WTC11 (cell line): Measurements from ENCODE around the gene TMEM30A. TPM values are rescaled to one million over a fixed set of nuclear protein-coding genes. Genes with fewer than 3 reads are reported as not detected.

ENCODE experiments used
- ATAC-seq: fragments of 200-7000 bp; cut with Tn5 transposase; 2 replicates; pipeline ENCODE4 v1.10.0; 2021; ENCODE audit warnings: mild to moderate bottlenecking, moderate library complexity
- CTCF ChIA-PET: fragments of 300-600 bp; sonication (Branson Sonifier 250); formaldehyde crosslinking; loops from one replicate; lab custom pipeline; 2021; ENCODE audit warnings: antibody characterized with exemption; lab: Charles Lee
- POLR2A ChIA-PET: fragments of 350-600 bp; sonication (Branson Sonifier 250); formaldehyde crosslinking; loops from one replicate; lab custom pipeline; 2021; ENCODE audit warnings: antibody characterized with exemption; lab: Charles Lee
- DNase-seq: peaks from one replicate; pipeline ENCODE4 v3.0.0; 2021; ENCODE audit warnings: low spot score
- H3K27ac Mint-ChIP-seq: 2 replicates; pipeline ENCODE4 v1.8.0; 2021; ENCODE audit warnings: mixed read lengths
- H3K27me3 Mint-ChIP-seq: 2 replicates; pipeline ENCODE4 v1.8.0; 2021; ENCODE audit warnings: low read depth, mild to moderate bottlenecking, moderate library complexity, mixed read lengths
- H3K36me3 Mint-ChIP-seq: 2 replicates; pipeline ENCODE4 v1.8.0; 2021; ENCODE audit warnings: mixed read lengths
- H3K4me1 Mint-ChIP-seq: 2 replicates; pipeline ENCODE4 v1.8.0; 2022; ENCODE audit warnings: mixed read lengths
- H3K4me3 Mint-ChIP-seq: 2 replicates; pipeline ENCODE4 v1.8.0; 2021; ENCODE audit warnings: mild to moderate bottlenecking, moderate library complexity, mixed read lengths
- H3K9me3 Mint-ChIP-seq: 2 replicates; pipeline ENCODE4 v1.8.0; 2021; ENCODE audit warnings: mixed read lengths
- CREB1 ChIP-seq: sonication (generic); formaldehyde crosslinking; IDR thresholded peaks from 2 replicates; pipeline ENCODE4 v1.8.0; 2023; ENCODE audit warnings: mild to moderate bottlenecking, missing genetic modification reagents
- EMX1 ChIP-seq: fragments of 250-450 bp; sonication (Bioruptor Pico); IDR thresholded peaks from 2 replicates; pipeline ENCODE4 v1.8.0; 2021; ENCODE audit warnings: mild to moderate bottlenecking
- ESRRA ChIP-seq: sonication (generic); formaldehyde crosslinking; IDR thresholded peaks from 2 replicates; pipeline ENCODE4 v1.8.1; 2022; ENCODE audit warnings: mild to moderate bottlenecking, missing genetic modification reagents, borderline replicate concordance
- FOXJ3 ChIP-seq: sonication (generic); formaldehyde crosslinking; IDR thresholded peaks from 2 replicates; pipeline ENCODE4 v1.9.0; 2021; ENCODE audit warnings: missing genetic modification reagents, mild to moderate bottlenecking, borderline replicate concordance
- PRRX2 ChIP-seq: fragments of 250-450 bp; sonication (Bioruptor Pico); IDR thresholded peaks from 2 replicates; pipeline ENCODE4 v1.8.0; 2021; ENCODE audit warnings: mild to moderate bottlenecking
- SP1 ChIP-seq: sonication (generic); formaldehyde crosslinking; conservative IDR thresholded peaks from 2 replicates; pipeline ENCODE4 v1.8.1; 2022; ENCODE audit warnings: missing genetic modification reagents
- TCF7 ChIP-seq: sonication (generic); formaldehyde crosslinking; IDR thresholded peaks from 2 replicates; pipeline ENCODE4 v1.8.0; 2022; ENCODE audit warnings: mild to moderate bottlenecking, low read depth, missing genetic modification reagents, moderate library complexity
- TEAD4 ChIP-seq: sonication (generic); formaldehyde crosslinking; IDR thresholded peaks from 2 replicates; pipeline ENCODE4 v1.8.0; 2022; ENCODE audit warnings: mild to moderate bottlenecking, missing genetic modification reagents
- ZNF219 ChIP-seq: sonication (generic); formaldehyde crosslinking; IDR thresholded peaks from 2 replicates; pipeline ENCODE4 v1.8.0; 2023; ENCODE audit warnings: missing genetic modification reagents, mild to moderate bottlenecking, borderline replicate concordance
- ZNF263 ChIP-seq: sonication (generic); formaldehyde crosslinking; IDR thresholded peaks from 2 replicates; pipeline ENCODE4 v1.8.1; 2022; ENCODE audit warnings: low read depth, mild to moderate bottlenecking, moderate library complexity, missing genetic modification reagents
- ZNF317 ChIP-seq: sonication (generic); formaldehyde crosslinking; IDR thresholded peaks from 2 replicates; pipeline ENCODE4 v1.8.1; 2023; ENCODE audit warnings: low read depth, mild to moderate bottlenecking, moderate library complexity, missing genetic modification reagents, borderline replicate concordance
- ZNF396 ChIP-seq: fragments of 250-450 bp; sonication (Bioruptor Pico); IDR thresholded peaks from 2 replicates; pipeline ENCODE4 v1.8.0; 2021; ENCODE audit warnings: mild to moderate bottlenecking, moderate library complexity, borderline replicate concordance
- total RNA-seq: library from RNA; stranded (reverse); gene quantifications from 3 replicates; pipeline ENCODE4 v1.2.3, GENCODE V29; 2021
- TF ChIP-seq, protein P1 (sequence below): fragments of 250-450 bp; sonication (Bioruptor Pico); conservative IDR thresholded peaks from 2 replicates; pipeline ENCODE4 v1.9.0; 2021; ENCODE audit warnings: mild to moderate bottlenecking
- TF ChIP-seq, protein P2 (sequence below): sonication (generic); formaldehyde crosslinking; IDR thresholded peaks from 2 replicates; pipeline ENCODE4 v1.8.0; 2022; ENCODE audit warnings: missing genetic modification reagents
- TF ChIP-seq, protein P3 (sequence below): sonication (generic); formaldehyde crosslinking; IDR thresholded peaks from 2 replicates; pipeline ENCODE4 v1.8.0; 2023; ENCODE audit warnings: missing genetic modification reagents
- TF ChIP-seq, protein P4 (sequence below): fragments of 250-450 bp; sonication (Bioruptor Pico); IDR thresholded peaks from 2 replicates; pipeline ENCODE4 v1.9.0; 2021; ENCODE audit warnings: mild to moderate bottlenecking, borderline replicate concordance

The TMEM30A gene
- total RNA-seq, 1 experiment from 2014 or later = 81.2 TPM

DNA sequence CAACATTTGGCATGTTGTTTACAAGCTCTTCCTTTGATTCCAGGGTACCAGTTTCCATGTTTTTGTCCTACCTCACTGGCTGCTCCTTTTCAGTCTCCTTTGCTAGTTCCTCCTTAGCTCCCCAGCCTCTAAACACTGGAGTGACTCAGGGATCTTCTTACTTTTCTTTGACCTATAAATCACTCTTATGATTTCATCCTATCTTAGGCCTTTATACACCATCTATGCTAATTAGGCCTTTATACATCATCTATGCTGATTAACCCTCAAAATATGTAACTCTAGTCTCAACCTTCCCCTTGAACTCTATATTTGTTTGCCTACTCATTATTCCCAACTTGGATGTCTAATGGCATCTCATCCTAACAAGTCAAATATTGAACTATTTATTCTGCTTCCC, 9.5 kb downstream of the TMEM30A start:
- POLR2A ChIA-PET = interaction anchor here (2.2 kb wide), 1 partner anchor 9 kb away, joined by 12 read pairs; the partner anchor contains the start of gene TMEM30A
- Mint-ChIP-seq H3K9me3 (peaks cover 29% of the 10 kb centered on the region), H3K4me1 (peaks cover 78% of the 10 kb centered on the region), H3K27me3 (no peaks in the 10 kb centered on the region), H3K36me3 (peaks cover 43% of the 10 kb centered on the region), H3K4me3 (no peak overlapping the region), H3K27ac (peak overlapping the region; percentile 13; the same call in 1 of the 2 replicates)
- DNase-seq (no peak), ATAC-seq (no peak)
- CTCF ChIA-PET = interaction anchor here (0.5 to 0.7 kb wide), 2 partner anchors 79 to 289 kb away, joined by 4 read pairs; no protein-coding TSS in a partner anchor
- TF ChIP-seq EMX1 (CRISPR knock-in tag) (no peak), ESRRA (no peak)
- TF ChIP-seq, protein P1, sequence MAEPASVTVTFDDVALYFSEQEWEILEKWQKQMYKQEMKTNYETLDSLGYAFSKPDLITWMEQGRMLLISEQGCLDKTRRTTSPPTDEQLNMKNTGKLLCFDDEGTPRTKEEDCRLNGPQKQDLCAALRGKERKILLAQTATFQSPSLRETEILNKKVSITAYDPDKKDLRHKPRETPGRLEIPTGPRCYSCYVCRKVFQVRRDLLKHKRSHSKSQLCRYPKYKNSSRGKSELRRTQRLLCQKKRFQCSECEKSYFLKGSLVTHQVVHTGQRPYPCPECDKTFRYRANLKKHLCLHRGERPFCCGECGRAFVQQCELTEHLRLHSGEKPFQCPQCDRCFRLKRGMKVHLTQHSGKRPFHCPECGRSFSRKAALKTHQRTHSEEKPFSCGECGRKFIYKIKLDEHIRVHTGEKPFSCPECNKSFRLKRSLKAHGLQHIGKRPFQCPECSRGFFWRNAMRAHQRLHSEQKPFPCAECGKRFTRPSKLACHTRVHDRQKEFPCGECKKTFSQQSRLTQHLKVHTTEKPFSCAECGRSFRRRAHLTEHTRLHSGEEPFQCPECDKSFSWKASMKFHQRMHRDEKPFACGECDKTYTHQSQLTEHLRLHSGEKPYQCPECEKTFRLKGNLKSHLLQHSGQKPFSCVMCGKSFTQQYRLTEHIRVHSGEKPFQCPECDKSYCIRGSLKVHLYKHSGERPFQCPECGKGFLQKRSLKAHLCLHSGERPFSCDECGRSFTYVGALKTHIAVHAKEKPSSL (CRISPR knock-in tag) = no peak
- TF ChIP-seq, protein P2, sequence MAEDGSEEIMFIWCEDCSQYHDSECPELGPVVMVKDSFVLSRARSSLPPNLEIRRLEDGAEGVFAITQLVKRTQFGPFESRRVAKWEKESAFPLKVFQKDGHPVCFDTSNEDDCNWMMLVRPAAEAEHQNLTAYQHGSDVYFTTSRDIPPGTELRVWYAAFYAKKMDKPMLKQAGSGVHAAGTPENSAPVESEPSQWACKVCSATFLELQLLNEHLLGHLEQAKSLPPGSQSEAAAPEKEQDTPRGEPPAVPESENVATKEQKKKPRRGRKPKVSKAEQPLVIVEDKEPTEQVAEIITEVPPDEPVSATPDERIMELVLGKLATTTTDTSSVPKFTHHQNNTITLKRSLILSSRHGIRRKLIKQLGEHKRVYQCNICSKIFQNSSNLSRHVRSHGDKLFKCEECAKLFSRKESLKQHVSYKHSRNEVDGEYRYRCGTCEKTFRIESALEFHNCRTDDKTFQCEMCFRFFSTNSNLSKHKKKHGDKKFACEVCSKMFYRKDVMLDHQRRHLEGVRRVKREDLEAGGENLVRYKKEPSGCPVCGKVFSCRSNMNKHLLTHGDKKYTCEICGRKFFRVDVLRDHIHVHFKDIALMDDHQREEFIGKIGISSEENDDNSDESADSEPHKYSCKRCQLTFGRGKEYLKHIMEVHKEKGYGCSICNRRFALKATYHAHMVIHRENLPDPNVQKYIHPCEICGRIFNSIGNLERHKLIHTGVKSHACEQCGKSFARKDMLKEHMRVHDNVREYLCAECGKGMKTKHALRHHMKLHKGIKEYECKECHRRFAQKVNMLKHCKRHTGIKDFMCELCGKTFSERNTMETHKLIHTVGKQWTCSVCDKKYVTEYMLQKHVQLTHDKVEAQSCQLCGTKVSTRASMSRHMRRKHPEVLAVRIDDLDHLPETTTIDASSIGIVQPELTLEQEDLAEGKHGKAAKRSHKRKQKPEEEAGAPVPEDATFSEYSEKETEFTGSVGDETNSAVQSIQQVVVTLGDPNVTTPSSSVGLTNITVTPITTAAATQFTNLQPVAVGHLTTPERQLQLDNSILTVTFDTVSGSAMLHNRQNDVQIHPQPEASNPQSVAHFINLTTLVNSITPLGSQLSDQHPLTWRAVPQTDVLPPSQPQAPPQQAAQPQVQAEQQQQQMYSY (CRISPR knock-in tag) = 0 out of 2 replicates have a peak, but pooled peaks have one; percentile 49

DNA sequence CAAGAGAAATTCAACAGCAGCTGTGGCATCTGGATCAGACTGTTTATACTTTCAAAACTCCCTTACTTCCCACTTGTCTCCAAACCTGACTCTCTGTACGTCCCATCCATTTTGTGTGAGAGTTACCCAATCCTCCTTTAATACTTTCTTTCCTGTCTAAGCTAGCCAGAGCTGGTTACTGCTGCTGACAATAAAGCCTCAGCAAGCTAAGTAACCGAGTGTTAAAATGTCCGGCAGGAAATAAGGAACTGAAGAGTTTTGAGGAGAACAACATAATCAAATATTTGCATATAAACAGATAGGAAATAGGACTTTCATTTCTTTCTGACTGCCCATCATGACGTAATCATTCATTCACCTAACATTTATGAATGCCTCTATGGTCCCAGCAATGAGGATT, 11.6 kb downstream of the TMEM30A start:
- DNase-seq = no peak
- H3K27ac Mint-ChIP-seq = peak overlapping the region; percentile 88
- H3K4me3 Mint-ChIP-seq = no peak overlapping the region
- ChIA-PET POLR2A (no interaction called here), CTCF (no interaction called here)
- H3K27me3 Mint-ChIP-seq = no peaks in the 10 kb centered on the region
- no peak for ATAC-seq
- peaks cover 77% of the 10 kb centered on the region for H3K4me1 Mint-ChIP-seq
- peaks cover 50% of the 10 kb centered on the region for H3K36me3 Mint-ChIP-seq
- TF ChIP-seq ZNF396 (CRISPR knock-in tag) = no peak
- TF ChIP-seq ZNF263 (CRISPR knock-in tag) = no peak
- TF ChIP-seq, protein P3, sequence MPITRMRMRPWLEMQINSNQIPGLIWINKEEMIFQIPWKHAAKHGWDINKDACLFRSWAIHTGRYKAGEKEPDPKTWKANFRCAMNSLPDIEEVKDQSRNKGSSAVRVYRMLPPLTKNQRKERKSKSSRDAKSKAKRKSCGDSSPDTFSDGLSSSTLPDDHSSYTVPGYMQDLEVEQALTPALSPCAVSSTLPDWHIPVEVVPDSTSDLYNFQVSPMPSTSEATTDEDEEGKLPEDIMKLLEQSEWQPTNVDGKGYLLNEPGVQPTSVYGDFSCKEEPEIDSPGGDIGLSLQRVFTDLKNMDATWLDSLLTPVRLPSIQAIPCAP (CRISPR knock-in tag) = no peak
- TF ChIP-seq PRRX2 = no peak
- no peak for TF ChIP-seq TCF7
- TF ChIP-seq FOXJ3 (CRISPR knock-in tag) = no peak
- TF ChIP-seq CREB1 (CRISPR knock-in tag) = no peak
- no peak for TF ChIP-seq TEAD4 (CRISPR knock-in tag)
- TF ChIP-seq, protein P1 (CRISPR knock-in tag) = no peak
- peaks cover 32% of the 10 kb centered on the region for H3K9me3 Mint-ChIP-seq

DNA sequence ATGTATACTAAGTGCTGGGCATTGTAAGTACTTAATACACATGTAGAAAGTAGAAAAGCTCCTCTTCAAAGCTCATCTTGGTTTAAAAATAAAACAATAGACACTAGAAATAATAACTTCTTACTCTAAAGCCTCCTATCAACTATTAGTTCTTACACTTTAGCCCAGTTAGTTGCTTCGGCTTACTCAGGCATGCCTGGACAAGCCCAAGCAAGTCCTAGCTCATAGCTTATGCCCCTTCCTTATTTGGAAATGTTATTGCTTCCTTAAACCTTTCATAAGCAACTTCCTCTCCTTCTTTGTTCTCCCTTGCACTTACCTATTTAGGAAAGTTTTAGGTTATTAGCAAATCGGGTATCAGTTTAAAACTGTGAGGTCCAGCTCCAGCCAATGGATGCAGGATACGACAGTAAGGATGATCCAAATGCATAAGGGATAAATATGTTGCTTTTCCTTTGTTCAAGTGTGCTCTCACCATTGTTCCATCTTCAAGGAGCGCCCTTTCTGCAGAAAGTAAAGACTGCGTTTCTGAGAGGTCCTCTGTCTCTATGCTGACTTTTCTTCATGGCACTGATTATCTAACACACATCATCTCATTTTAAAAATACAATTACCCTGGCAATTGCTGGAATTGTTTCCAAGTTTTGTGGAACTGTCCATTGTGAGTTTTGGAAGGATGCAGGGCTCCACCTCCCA, 12.3 kb downstream of the TMEM30A start:
- no peak for ATAC-seq
- Mint-ChIP-seq H3K4me1 (peaks cover 84% of the 10 kb centered on the region), H3K36me3 (peaks cover 50% of the 10 kb centered on the region), H3K4me3 (no peak overlapping the region), H3K9me3 (peaks cover 32% of the 10 kb centered on the region), H3K27me3 (no peaks in the 10 kb centered on the region), H3K27ac (peak overlapping the region; percentile 88)
- POLR2A ChIA-PET = no interaction called here
- CTCF ChIA-PET = no interaction called here
- no peak for DNase-seq
- TF ChIP-seq ZNF317 (no peak), ZNF219 (no peak), ZNF263 (CRISPR knock-in tag) (no peak), EMX1 (CRISPR knock-in tag) (no peak), SP1 (CRISPR knock-in tag) (no peak)
- TF ChIP-seq, protein P4, sequence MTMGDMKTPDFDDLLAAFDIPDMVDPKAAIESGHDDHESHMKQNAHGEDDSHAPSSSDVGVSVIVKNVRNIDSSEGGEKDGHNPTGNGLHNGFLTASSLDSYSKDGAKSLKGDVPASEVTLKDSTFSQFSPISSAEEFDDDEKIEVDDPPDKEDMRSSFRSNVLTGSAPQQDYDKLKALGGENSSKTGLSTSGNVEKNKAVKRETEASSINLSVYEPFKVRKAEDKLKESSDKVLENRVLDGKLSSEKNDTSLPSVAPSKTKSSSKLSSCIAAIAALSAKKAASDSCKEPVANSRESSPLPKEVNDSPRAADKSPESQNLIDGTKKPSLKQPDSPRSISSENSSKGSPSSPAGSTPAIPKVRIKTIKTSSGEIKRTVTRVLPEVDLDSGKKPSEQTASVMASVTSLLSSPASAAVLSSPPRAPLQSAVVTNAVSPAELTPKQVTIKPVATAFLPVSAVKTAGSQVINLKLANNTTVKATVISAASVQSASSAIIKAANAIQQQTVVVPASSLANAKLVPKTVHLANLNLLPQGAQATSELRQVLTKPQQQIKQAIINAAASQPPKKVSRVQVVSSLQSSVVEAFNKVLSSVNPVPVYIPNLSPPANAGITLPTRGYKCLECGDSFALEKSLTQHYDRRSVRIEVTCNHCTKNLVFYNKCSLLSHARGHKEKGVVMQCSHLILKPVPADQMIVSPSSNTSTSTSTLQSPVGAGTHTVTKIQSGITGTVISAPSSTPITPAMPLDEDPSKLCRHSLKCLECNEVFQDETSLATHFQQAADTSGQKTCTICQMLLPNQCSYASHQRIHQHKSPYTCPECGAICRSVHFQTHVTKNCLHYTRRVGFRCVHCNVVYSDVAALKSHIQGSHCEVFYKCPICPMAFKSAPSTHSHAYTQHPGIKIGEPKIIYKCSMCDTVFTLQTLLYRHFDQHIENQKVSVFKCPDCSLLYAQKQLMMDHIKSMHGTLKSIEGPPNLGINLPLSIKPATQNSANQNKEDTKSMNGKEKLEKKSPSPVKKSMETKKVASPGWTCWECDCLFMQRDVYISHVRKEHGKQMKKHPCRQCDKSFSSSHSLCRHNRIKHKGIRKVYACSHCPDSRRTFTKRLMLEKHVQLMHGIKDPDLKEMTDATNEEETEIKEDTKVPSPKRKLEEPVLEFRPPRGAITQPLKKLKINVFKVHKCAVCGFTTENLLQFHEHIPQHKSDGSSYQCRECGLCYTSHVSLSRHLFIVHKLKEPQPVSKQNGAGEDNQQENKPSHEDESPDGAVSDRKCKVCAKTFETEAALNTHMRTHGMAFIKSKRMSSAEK (CRISPR knock-in tag) = no peak
